ENCODE results near the gene MFF. TPM values are rescaled to one million over a fixed set of nuclear protein-coding genes. Genes with fewer than 3 reads are reported as not detected.

The MFF gene
- total RNA-seq, 2 donors from 2014 or later = 74.8 to 93.0 TPM

- Histone ChIP-seq H3K36me3 (ENCODE audit: control insufficient read depth, insufficient read depth, low read length) (no peaks in the 10 kb centered on the region), H3K9me3 (ENCODE audit: control insufficient read depth, low read length) (no peaks in the 10 kb centered on the region), H3K9ac (ENCODE audit: extremely low read depth, low read length, poor library complexity, severe bottlenecking) (no peak overlapping the region), H3K27ac (ENCODE audit: low read depth, low read length) (no peak overlapping the region), H3K4me3 (ENCODE audit: low read length) (no peak overlapping the region), H3K27me3 (ENCODE audit: control insufficient read depth, insufficient read depth, low read length, poor library complexity, severe bottlenecking) (no peaks in the 10 kb centered on the region), H3K4me1 (ENCODE audit: control insufficient read depth, insufficient read depth, low read length) (no peaks in the 10 kb centered on the region)
- TF ChIP-seq, protein P1, sequence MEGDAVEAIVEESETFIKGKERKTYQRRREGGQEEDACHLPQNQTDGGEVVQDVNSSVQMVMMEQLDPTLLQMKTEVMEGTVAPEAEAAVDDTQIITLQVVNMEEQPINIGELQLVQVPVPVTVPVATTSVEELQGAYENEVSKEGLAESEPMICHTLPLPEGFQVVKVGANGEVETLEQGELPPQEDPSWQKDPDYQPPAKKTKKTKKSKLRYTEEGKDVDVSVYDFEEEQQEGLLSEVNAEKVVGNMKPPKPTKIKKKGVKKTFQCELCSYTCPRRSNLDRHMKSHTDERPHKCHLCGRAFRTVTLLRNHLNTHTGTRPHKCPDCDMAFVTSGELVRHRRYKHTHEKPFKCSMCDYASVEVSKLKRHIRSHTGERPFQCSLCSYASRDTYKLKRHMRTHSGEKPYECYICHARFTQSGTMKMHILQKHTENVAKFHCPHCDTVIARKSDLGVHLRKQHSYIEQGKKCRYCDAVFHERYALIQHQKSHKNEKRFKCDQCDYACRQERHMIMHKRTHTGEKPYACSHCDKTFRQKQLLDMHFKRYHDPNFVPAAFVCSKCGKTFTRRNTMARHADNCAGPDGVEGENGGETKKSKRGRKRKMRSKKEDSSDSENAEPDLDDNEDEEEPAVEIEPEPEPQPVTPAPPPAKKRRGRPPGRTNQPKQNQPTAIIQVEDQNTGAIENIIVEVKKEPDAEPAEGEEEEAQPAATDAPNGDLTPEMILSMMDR (conservative IDR thresholded peaks at IDR 0.05) = no peak
- Mint-ChIP-seq H3K27ac (no peak overlapping the region), H3K36me3 (ENCODE audit: low read depth) (no peaks in the 10 kb centered on the region), H3K4me3 (no peak overlapping the region), H3K27me3 (ENCODE audit: insufficient read depth) (no peaks in the 10 kb centered on the region), H3K4me1 (peaks cover 9% of the 10 kb centered on the region), H3K9me3 (no peaks in the 10 kb centered on the region)
- 90% methylated on average over 1 of the region's 3 CpGs; no CpG with 5 or more reads in 1 of the 2 experiments for WGBS, 2 experiments (ENCODE audit: insufficient coverage in 1 of 2, insufficient read length in 1 of 2)
- no peak for DNase-seq
Observed at GRCh38 chr2:227389231-227389630, 64.2 kb downstream of the MFF start.

DNA sequence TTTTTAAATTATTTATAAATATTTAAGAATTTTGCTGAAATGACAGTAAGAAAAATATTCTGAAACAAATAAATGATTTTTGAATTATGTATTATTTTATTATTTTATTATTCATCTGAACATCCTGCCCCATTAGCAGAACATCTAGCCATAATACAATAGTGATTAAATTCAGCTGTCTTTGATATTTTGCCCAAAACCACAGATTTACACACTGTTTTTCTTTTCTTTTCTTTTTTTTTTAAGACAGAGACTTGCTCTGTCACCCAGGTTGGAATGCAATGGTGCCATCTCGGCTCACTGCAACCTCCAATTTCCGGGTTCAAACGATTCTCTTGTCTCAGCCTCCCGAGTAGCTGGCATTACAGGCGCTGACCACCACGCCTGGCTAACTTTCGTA is 64.6 kb downstream of the MFF start:
- Histone ChIP-seq H3K4me1 (ENCODE audit: control insufficient read depth, insufficient read depth, low read length) (no peaks in the 10 kb centered on the region), H3K27ac (ENCODE audit: low read depth, low read length) (no peak overlapping the region), H3K27me3 (ENCODE audit: control insufficient read depth, insufficient read depth, low read length, poor library complexity, severe bottlenecking) (no peaks in the 10 kb centered on the region), H3K36me3 (ENCODE audit: control insufficient read depth, insufficient read depth, low read length) (no peaks in the 10 kb centered on the region), H3K9me3 (ENCODE audit: control insufficient read depth, low read length) (no peaks in the 10 kb centered on the region), H3K4me3 (ENCODE audit: low read length) (no peak overlapping the region), H3K9ac (ENCODE audit: extremely low read depth, low read length, poor library complexity, severe bottlenecking) (no peak overlapping the region)
- no peaks in the 10 kb centered on the region for H3K27me3 Mint-ChIP-seq (ENCODE audit: insufficient read depth)
- H3K9me3 Mint-ChIP-seq = no peaks in the 10 kb centered on the region
- WGBS, 2 experiments (ENCODE audit: insufficient coverage in 1 of 2, insufficient read length in 1 of 2) = 92 to 97% methylated on average over 7 of the region's 7 CpGs
- TF ChIP-seq, protein P1 (conservative IDR thresholded peaks at IDR 0.05) = no peak
- H3K4me3 Mint-ChIP-seq = no peak overlapping the region
- peaks cover 9% of the 10 kb centered on the region for H3K4me1 Mint-ChIP-seq
- no peak for DNase-seq
- no peaks in the 10 kb centered on the region for H3K36me3 Mint-ChIP-seq (ENCODE audit: low read depth)
- H3K27ac Mint-ChIP-seq = no peak overlapping the region

DNA sequence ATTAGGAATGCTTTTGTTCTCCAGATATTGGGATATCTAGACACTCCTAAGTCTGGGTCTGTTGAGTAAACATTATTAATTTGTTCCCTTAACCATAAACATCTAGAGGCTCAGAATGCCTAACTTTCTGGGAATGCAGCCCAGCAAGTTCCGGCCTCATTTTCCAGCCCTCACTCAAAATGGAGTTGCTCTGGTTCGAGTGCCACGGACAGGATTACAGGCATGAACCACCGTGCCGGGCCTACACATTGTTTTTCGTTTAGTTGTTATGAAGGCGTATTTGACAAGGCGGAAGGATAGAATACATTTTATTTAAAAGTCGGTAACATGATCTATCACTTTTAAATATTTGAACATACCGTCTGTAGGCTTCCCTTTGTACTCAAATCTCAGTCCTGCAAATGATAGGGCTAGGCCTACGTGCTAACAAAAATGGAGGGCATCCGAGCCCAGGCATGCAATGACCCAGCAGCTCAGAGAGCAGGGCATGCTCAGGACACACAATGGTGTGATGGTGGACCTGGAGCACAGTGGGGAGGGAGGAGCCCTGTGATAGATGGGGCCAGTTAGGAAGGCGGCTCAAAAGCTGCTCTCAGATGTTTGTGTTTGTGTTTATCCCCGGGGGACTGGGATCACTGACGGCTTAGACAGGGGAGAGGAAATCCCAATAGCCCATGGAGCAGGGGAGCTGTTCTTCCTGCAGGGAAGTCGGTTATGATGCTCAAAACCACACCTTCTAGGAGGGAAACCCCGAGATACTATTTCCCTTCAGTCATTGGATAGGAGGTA is 65.6 kb downstream of the MFF start:
- Histone ChIP-seq H3K4me3 (ENCODE audit: low read length) (no peak overlapping the region), H3K9me3 (ENCODE audit: control insufficient read depth, low read length) (no peaks in the 10 kb centered on the region), H3K27me3 (ENCODE audit: control insufficient read depth, insufficient read depth, low read length, poor library complexity, severe bottlenecking) (no peaks in the 10 kb centered on the region), H3K4me1 (ENCODE audit: control insufficient read depth, insufficient read depth, low read length) (no peaks in the 10 kb centered on the region), H3K9ac (ENCODE audit: extremely low read depth, low read length, poor library complexity, severe bottlenecking) (no peak overlapping the region), H3K36me3 (ENCODE audit: control insufficient read depth, insufficient read depth, low read length) (no peaks in the 10 kb centered on the region), H3K27ac (ENCODE audit: low read depth, low read length) (no peak overlapping the region)
- Mint-ChIP-seq H3K9me3 (no peaks in the 10 kb centered on the region), H3K36me3 (ENCODE audit: low read depth) (no peaks in the 10 kb centered on the region), H3K27me3 (ENCODE audit: insufficient read depth) (no peaks in the 10 kb centered on the region), H3K27ac (no peak overlapping the region), H3K4me1 (peaks cover 9% of the 10 kb centered on the region), H3K4me3 (no peak overlapping the region)
- whole genome bisulfite sequencing, 2 experiments (ENCODE audit: insufficient coverage in 1 of 2, insufficient read length in 1 of 2) = 84 to 88% methylated on average over 16 to 17 of the region's 17 CpGs
- DNase-seq = peak; percentile 55
- TF ChIP-seq, protein P1 (conservative IDR thresholded peaks at IDR 0.05) = no peak
